NCI-H2196 (cell line): ENCODE results near the gene ENAH.

ENCODE experiments used
- DNase-seq: peaks from one replicate; lab custom pipeline; 2025; ENCODE audit not compliant: unreplicated experiment; lab: John Stamatoyannopoulos, UW

Gene ENAH

DNA sequence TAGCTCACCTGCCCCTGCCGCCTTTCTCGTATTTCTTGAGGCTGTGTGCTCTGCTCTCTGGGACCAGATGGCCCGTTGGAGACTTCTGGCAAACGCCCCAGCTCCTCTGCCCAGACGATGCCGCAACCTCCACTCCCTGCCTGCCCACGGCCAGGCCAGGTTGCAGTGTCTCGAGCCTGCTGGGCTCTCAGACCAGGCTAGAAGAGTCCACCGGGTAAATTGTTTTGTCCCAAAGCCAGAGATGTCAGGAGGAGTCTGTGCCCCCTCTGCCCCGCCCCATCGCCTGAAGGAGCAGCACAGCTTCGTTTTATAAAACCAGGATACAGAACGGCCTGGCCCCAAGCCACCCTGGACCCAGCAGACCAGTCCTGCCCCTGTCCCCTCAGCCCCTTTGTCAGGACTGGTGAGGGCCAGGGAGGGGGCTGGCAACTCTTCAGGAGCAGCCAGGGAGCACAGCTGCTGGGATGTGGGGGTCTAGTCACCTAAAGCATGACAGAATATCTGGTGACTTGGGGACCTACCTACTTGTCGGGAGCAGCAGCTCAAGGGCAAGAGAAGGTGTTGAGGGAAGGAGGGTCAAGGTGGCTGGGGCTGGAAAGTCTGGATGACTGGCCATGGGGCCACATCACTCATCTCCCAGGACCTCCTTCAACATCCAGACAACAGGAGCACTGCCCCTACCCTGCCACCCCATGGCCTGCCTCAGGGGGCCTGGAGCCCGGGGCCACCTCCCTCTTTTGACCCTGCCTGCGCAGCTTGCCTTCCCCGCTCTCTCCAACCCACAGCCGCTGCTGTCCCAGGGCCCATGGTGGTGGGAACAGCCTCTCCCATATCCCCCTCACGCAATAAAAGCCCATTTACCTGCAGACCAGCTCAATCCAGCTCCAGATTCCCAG, 191.1 kb downstream of the ENAH start:
- peak; percentile 44 for DNase-seq

DNA sequence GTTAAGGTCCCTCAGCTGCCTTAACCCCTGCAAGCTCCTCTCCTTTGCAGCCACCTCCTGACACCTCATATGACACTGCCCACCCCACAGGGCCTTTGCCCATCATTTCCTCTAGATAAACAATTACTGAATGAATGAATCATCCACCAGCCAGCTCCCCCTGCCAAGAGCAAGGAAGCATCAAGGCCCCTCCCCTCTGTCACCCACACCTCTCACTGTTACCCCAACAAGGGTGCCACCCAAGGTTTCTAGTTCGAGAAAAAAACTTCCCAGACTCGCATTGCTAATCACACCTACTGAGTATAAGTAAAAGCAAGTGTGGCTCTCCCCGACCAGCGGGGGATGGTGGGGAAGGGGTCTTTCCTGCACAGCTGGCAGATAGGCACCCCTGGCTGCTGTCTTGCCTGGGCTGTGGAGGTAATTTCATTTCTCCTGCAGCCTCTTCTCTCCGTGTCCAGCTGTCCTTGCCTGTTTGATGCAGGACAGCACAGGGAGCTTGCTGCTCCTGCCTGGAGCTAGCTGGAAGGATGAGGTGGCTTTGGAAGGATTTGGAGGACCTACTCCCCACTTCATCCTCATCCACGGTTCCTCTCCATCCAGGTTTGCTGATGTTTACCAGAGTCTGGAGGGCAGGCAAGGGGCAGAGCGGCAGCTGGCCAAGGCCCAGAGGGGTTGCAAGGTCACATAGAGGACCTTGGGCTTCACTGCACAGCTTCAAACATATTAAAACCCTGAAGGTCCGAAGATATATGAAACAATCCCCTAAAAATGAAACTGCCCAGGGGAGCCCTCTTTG, 192.0 kb downstream of the ENAH start:
- DNase-seq: no peak

DNA sequence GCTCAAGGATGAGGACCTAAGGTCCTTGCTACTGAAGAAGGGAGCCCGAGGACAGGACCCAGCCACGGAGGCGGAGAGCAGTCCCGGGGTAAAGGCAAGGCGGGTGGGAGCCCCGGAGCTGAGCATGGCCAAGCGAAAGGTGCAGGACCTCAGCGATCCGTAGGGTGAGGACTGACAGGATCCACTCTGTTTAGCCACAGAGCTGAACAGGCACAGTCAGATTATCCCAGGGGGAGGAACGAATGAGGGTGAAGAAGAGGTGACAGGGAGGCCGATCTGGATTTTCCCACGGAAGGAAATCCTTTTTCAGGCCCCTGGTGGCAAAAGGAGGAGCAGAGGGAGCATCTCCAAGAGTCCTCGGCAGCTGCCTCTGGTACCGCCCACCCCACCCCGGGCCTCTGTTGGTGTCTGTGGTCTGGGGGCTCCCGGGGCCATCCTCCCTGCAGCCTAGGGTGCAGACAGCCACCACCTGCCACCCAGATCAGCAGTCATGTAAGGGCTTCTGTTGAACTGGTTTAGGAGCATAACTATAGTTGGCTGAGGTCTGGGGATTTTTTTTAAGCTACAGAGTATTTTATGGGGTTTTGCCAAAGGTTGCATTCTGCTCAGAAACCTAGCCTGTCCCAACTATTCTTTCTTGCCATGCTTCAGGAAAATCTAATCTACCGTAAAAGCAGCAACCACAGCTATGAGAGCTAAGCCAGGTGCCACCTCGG, 192.7 kb downstream of the ENAH start:
- no peak for DNase-seq

DNA sequence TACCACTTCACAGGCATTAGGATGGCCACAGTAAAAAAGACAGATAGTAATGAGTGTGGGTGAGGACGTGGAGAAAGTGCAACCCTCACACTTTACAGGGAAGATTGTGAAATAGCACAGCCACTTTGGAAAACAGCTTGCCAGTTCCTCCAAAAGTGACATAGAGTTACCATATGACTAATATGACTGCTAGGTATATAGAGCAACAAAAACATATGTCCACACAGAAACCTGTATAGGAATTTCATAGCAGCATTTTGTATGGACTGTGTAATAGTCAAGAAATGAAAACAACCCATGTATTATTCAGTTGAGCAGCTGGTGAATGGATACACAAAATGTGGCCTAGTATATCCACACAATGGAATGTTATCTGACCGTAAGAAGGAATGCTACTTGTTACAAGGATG, 194.7 kb downstream of the ENAH start:
- no peak for DNase-seq

DNA sequence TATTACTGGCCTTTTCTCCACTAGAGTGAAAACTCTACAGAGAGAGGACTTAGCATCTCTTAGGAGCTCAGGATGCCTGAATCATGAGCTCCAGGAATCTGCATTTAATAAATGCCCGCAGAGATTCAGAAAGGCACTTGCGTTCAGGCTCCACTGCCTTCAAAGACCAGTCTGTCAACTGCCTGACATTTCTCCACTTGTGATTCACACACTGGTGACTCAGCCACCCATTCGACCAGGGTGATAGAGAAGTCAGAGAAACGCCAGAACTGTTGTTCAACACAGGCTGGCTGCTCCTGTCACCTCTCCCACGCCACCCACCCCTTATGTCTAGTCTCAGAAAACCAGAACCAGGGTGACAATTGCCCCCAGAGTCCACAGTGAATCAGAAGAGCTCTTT, 198.2 kb downstream of the ENAH start:
- DNase-seq: no peak

DNA sequence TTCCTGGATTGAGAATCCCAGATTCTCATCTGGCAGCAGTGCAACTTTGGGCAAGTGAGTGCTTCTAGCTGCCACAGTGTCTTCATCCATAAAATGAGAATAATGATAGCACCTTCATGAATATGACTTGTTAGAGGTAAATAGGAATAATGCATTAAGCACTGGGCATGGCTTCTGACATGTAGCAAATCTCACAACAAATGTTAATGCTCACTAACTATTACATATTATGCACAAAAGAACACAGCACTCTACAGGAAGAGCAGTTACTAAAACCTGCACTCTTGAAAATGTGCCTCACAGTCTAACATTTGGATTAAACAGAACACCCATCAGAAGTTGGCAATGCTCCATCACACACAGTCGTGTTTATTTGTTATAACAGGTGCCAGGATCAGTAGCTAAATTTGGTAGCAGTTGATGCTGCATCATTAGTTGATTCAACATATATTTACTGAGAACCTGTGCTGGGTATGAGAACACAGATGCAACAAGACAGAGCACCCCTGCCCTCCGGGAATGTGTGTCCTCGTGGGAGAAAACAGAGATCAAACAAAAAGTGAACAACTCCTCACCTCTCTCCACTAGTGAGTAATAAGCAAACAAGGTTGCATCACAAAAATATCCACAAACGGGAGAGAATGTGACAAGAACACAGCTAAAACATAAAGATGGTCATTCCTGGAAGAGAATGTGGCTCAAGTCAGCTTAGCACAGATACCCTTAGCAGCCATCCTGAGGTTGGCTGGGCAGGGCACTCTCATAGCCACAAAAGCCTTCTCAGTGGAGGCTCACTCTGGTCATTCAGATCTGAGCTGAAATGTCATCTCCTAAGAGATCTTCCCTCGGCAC, 198.9 kb downstream of the ENAH start:
- DNase-seq: peak; percentile 43

DNA sequence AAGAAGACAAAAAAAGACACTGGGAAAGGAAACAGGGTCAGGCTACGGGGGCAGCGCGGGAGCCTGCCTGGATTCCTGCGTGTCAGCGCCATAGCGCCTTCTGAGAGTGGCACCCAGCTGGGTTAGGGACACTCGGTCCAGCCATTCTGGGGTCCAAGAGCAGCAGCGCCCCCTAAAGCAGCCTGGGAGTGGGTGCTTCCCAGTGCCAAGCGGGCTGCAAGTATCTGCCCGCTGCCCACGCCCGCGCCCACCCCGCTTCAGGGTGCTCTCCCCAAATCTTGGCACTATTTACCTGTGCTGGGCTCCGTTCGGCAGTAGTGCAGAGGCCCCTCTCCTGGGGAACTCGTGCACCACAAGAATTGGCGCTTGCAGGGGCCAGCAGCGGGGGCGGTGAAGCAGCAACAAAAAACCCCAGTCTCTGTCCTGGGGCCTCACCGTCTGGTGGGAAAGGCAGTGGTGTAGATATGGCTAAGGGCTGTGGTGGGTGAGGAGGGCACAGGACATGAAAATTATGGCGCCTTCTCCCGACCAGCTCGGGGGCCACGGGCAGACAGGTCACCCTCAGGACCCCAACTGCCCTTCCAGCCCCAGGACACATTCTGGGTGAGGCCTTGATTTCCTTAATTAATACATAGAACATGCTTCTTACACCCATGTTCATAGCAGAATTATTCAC, 200.9 kb downstream of the ENAH start:
- no peak for DNase-seq

DNA sequence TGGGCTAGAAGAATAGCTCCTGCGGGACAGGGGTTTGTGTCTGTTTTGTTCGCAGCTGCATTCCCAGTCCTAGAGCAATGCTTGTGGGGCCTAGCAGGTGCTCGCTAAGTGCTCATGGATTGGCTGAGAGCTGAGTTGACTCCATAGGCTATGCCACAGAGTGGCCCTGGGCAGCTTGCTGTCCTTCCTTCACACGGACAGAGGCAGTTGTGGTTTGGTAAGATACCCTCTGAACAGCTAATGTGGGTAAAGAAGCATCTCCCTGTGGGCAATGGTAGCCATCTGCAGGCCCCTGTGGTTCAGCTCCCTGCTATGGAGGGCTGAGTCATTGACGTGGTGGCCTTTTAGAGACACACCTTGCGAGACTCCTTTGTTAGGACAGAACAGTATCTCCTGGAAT, 201.6 kb downstream of the ENAH start:
- DNase-seq: no peak

DNA sequence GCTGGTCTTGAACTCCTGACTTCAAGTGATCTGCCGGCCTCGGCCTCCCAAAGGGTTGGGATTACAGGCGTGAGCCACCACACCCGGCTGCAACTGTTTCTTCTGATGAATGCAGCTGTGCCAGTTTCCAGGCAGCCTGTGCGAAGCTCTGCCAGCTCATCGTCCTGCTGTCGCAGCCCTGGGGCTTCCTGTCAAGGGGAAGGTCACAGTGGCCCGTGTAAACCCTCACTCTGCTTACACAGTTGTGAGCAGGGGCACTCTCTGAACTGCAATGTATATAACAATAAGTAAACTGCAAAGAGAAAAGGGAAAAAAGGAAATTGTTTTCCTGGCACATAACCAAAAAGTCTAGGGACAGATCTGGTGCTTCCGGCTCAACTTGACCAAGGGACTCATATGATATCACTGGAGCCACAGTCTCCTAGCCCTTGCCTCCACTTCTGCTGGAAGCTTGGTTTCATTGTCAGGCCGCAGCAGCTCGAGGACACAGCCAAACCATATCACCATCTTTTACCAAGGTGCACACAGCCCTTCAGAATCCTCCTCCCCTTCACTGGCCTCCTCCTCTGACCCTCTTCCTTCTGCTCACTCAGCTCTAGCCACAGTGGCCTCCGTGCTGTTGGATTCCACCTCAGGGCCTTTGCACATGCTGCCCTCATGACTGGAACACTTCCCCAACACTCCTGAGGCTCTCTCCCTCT, 202.3 kb downstream of the ENAH start:
- no peak for DNase-seq

DNA sequence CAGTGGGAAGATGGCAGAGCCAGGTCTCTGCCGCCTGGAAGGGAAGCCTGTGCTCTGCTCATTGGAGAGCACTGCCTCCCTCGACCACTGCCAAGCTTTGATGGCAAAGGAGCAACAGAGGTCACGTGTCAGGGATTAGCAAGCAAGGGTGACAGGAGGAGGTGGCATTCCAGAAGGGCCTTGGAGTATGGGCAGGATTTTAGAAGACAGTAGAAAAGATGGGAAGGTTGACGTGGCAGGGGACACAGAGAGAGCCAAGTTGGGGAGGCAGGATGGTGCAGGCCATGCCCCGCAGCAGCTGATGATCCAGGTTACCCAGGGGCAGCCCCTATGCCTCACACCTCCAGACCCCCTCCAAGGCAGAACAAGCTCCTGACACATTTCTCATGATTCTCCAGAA, 203.1 kb downstream of the ENAH start:
- DNase-seq: no peak

DNA sequence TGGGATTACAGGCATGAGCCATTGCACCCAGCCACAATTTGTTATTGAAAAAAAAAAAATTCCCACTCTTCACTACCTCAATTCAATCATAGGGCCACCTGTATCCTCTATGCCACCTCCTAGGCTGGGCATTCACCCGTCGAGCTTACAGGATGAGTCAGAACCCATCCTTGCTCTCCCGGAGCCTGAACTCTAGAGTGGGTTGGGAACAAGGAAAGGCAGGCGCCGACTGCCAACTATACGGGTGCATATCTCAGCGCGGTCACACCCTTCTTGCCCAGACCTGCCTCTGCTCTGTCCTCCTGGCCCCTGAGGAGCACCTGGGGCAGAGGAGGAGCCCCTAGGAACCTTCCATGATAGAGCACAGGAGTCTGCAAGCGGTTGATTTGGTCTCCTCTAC, 203.7 kb downstream of the ENAH start:
- no peak for DNase-seq

DNA sequence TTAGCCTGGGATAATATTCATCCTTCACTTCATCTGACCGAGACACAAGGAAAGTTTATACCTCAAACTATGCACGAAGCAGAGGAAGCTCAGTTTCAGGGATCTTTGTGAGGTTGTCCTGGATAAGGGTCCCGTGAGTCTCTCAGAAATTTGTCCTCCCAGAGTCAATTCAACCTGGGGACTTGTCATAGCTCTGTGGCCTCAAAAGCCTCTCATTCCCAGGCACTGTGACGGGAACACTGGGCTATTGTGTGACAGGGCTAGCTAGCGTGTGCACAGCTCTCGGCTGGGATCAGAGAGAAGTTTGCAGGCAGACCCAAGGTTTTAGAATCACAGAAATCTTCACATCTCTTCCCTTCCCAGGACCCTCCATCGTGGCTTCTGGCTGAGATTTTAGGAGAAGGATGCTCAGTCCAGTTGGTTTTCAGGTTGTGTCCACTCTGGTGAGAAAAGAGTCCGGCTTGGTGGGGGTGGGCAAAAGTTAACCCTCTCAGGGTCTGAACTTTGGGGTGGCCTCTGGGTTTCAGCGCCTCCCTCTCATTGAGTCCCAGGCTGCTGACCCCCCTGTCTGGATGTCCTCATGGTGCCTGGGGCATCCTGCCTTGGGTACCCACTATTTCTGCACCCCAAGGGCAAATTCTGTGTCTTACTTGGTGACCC, 204.6 kb downstream of the ENAH start:
- DNase-seq: no peak

DNA sequence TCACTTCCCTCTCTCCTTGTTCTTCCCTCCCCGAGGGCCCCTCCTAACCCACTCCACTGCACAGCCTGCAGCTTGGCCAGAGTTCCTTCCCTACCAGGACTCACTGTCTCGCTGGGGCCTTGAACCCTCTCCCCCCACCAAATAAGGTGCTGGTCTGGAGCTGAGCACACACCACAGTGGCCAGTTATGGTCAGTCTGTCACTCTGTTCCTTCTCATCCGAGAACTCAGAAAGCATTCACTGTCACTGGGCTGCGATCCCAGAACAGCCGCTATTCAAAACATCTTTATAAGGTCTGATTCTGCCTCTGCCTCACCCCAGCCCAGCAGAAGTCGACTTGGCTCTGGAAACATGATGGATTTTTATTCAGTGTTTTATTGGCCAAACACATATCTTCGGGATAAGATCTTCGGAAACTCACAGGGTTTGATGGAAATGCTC, 205.3 kb downstream of the ENAH start:
- no peak for DNase-seq

DNA sequence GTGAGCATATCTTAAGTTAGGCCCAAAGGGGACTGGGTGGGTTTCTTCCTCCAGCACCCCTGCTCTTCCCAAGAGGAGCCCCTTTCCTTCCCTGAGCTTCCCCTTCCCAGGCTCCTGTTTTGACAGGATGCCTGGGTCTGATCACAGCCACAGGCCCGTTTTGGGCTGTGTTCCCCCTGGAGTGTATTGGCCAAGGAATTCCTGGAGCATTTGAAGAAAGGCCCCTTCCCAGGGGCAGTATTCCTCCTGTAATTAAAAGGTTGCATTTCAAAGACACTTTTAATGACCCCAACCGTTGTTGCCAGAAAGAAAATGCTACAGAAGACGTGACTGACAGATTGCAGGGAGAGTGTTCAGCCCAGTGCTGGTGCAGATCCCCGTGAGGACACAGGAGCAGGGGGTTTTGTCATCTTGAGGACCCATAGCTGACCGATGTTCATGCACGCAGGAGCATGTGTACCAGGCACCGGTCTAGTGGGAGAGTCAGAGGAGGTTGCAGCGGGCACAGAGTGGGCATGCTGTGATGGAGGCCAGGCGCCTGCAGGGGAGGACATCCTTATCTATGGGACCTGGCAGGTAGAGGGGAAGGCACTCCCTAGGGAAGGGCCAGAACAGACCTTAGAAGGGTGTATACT, 205.8 kb downstream of the ENAH start:
- DNase-seq: no peak

DNA sequence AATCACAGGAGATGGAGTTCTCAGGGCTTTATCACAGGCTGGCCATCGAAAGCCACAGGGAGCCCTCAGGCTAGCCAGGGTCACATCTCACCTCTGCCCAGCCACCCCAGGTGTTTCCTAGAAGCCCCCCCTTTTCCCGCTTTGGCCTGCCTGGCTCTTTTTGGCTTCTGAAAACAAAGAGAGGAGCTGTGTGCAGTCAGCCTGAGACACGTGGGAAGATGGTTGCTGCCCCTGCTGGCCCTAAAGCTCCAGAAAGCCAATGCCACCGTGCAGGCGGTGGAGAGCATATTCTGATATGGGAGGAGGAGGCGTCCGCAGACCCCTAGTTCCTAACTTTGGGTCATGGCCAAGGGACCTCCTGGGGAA, 206.3 kb downstream of the ENAH start:
- no peak for DNase-seq

DNA sequence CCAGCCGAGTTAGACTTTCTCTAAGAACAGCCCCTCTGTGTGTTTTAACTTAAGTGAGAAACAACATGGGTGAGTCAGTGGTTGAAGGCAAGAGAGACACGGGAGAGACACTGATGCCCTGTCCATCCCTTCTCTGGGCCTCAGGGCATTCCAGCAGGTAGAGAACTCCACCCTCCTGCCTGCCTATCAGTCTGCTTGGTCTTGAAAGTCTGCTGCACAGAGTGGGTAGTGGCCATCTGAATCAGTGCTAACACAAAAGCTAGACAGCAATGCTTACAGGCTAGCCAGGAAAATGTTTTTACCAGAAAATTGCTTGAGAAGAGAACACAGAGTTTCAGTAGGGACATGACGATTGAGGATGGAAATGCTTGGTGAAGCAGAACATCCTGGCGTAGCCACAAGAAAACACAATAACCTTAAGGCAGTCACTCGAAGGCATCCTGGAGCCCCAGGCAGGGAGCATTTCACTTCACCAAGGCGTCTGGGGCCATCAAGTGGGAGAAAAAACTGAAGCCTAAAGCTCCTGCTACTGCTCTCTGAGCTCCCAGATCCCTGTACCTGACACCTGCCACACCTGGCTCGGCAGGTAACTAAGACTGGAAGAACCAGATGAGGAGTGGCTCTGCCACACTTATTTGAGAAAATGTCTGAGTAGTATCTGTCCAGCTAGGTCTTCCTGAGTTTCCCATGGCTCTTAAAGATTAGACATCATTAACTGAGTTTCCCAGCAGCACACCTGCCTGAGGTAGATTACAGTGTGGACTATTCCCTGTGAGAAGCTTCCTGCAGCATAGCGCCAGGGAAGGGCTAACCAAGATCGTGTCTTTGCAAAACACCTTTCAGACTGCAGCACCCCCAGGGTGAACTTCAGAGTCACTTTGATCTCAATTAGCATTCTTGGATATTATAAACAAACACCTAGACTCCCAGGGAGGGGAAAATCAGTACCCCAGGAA, 207.0 kb downstream of the ENAH start:
- DNase-seq: no peak

DNA sequence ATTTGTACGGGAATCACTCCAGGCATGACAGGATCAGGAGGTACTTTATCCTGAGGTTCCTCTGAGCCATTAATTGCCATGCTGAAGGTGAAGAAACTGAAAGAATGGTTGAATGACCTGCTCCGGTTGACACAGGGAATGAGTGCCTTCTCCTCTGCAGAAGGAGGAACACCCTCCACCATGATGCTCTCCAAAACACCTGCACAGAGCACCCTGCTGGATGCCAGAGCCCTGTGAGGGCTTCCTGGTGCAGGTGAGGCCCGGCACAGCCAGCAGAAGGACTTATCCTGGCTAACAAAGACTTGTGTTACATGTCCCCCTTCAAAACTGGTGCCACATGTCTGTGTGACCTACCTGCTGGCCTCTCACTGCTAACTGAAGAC, 210.8 kb downstream of the ENAH start:
- no peak for DNase-seq
